PFSK-1 (cell line): Measurements from ENCODE around the gene SLAMF1.

Experiments used
- FOXP2 ChIP-seq: optimal IDR thresholded peaks from 2 replicates; pipeline ENCODE3; 2011; ENCODE audit warnings: borderline replicate concordance, control low read depth, inconsistent platforms; ENCODE audit not compliant: insufficient read depth; ENCODE audit errors: extremely low read length, extremely low read depth
- POLR2AphosphoS5 ChIP-seq: IDR thresholded peaks from 2 replicates; pipeline ENCODE4 v1.6.1; 2012; ENCODE audit warnings: low read depth, mild to moderate bottlenecking, control low read depth, low read length, moderate library complexity
- REST ChIP-seq, 2 experiments: IDR thresholded peaks; 2 replicates each; pipeline versions ENCODE4 v1.6.1 to v1.8.0; 2011 to 2012; ENCODE audit warnings: low read depth in 2 of 2, low read length in 2 of 2, control low read depth in 1 of 2, inconsistent platforms in 1 of 2, mild to moderate bottlenecking in 1 of 2, moderate library complexity in 1 of 2; ENCODE audit not compliant: insufficient read depth in 1 of 2
- SIN3A ChIP-seq: IDR thresholded peaks from 2 replicates; pipeline ENCODE4 v1.6.1; 2012; ENCODE audit warnings: mild to moderate bottlenecking, low read length, moderate library complexity, borderline replicate concordance; ENCODE audit not compliant: insufficient read depth
- TAF1 ChIP-seq: IDR thresholded peaks from 2 replicates; pipeline ENCODE4 v1.6.1; 2012; ENCODE audit warnings: low read length, control low read depth, borderline replicate concordance; ENCODE audit not compliant: insufficient read depth

Gene SLAMF1

GRCh38 chr1:160638540-160638857 lies 8.3 kb downstream of the SLAMF1 start:
- TF ChIP-seq SIN3A: no peak
- no peak for TF ChIP-seq FOXP2
- TF ChIP-seq REST (IDR thresholded peaks at IDR 0.05; ENCODE audit: insufficient read depth in 1 of 2, low read depth in 2 of 2, low read length in 2 of 2): no peak
- TF ChIP-seq POLR2AphosphoS5: no peak
- no peak for TF ChIP-seq TAF1

DNA sequence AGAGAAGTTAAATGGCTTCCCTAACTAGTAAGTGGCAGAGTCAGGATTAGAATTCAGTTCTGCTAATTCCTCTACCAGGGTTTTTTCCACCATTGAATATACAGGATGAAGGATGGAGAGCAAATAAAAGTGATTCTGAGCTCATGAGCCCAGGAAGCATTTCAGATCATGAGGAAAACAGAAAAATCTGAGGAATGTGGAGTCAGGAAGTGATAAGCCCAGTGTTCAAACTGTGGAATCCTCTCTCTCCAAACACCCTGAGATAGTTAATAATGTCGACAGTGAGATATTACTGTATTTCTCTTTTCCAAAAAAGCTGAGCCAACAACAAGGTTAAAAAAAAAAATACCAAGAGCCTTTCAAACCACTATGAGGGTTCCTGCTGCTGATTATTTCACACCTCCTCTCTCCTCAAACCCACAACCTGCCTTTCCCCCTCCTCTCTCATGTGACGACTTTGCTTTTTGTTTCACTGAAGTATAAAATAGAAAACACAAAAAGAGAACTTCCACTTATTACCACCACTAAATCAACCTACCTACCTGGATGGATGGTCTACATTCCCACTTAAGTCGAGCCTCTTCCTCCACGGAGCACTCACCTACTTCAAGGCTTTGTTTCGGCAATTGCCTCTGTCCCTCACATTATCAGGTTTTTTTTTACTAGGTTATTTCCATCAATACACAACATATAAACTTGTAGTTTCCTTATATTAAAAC lies 8.9 kb downstream of the SLAMF1 start:
- TF ChIP-seq REST (IDR thresholded peaks at IDR 0.05; ENCODE audit: insufficient read depth in 1 of 2, low read depth in 2 of 2, low read length in 2 of 2) (no peak), TAF1 (no peak), FOXP2 (no peak), SIN3A (no peak), POLR2AphosphoS5 (no peak)

DNA sequence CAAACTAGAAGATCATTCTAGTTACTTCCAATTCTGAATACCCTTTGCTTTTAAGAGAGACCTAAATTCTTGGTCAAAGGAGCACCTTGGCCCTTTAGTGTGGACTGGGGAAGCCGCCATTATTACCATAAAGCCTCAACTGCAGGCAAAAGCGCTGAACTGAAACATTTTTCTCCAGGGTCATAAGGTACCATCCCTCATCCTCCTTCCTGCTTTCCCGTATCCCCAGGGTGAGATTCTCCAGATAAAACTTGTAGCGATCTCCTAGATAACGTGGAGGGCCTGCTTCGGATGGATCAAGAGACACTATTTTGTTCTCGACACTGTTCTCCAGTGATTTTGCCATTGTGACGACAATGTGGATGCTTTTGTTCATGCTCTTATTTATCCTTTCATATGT lies 9.8 kb downstream of the SLAMF1 start:
- TF ChIP-seq SIN3A: no peak

- TF ChIP-seq SIN3A (no peak), REST (IDR thresholded peaks at IDR 0.05; ENCODE audit: insufficient read depth in 1 of 2, low read depth in 2 of 2, low read length in 2 of 2) (no peak), TAF1 (no peak), FOXP2 (no peak), POLR2AphosphoS5 (no peak)
These were observed 10.3 kb downstream of the SLAMF1 start for GRCh38 chr1:160636547-160636946.

- TF ChIP-seq FOXP2: no peak
- TF ChIP-seq TAF1: no peak
- TF ChIP-seq POLR2AphosphoS5: no peak
- TF ChIP-seq REST (IDR thresholded peaks at IDR 0.05; ENCODE audit: insufficient read depth in 1 of 2, low read depth in 2 of 2, low read length in 2 of 2): no peak
- no peak for TF ChIP-seq SIN3A
These were observed 10.8 kb downstream of the SLAMF1 start for GRCh38 chr1:160636076-160636475.
